ENCODE measurements around the gene ACER1.
"Not testable (repeated sequence)": the region's sequence is repeated elsewhere in the genome, so short reads cannot be mapped to it uniquely, and the experiment has no call there.

Gene ACER1

GRCh38 chr19:6333439-6333838 is at the start of gene ACER1:
TSS of gene ACER1 (minus strand) at chr19:6333612. CDS start at chr19:6333551, 61 bp downstream.
- DNase-seq (ENCODE audit: low read depth, low spot score) = no peak

- DNase-seq (ENCODE audit: low read depth, low spot score) = no peak
Observed at GRCh38 chr19:6383188-6383587, 49.8 kb upstream of the ACER1 start.

GRCh38 chr19:6381030-6381750 is 47.8 kb upstream of the ACER1 start:
- no peak for DNase-seq (ENCODE audit: low read depth, low spot score)

GRCh38 chr19:6379744-6380143 is 46.3 kb upstream of the ACER1 start:
- DNase-seq (ENCODE audit: low read depth, low spot score) = no peak

GRCh38 chr19:6378486-6378885 is 45.1 kb upstream of the ACER1 start:
- no peak for DNase-seq (ENCODE audit: low read depth, low spot score)

GRCh38 chr19:6378041-6378440 is 44.6 kb upstream of the ACER1 start:
- no peak for DNase-seq (ENCODE audit: low read depth, low spot score)

- DNase-seq (ENCODE audit: low read depth, low spot score) = no peak
Observed at GRCh38 chr19:6376512-6377190, 43.2 kb upstream of the ACER1 start.

- DNase-seq (ENCODE audit: low read depth, low spot score) = no peak
Observed at GRCh38 chr19:6375411-6376010, 42.1 kb upstream of the ACER1 start, which contains the start of gene PSPN. TSS of gene PSPN (minus strand) at chr19:6375933. CDS start at chr19:6375849, 84 bp downstream.

GRCh38 chr19:6374711-6375410 is 41.4 kb upstream of the ACER1 start:
- no peak for DNase-seq (ENCODE audit: low read depth, low spot score)

- DNase-seq (ENCODE audit: low read depth, low spot score) = no peak
Observed at GRCh38 chr19:6374161-6374709, 40.8 kb upstream of the ACER1 start.

- DNase-seq (ENCODE audit: low read depth, low spot score) = no peak
Observed at GRCh38 chr19:6373813-6374108, 40.3 kb upstream of the ACER1 start.

- DNase-seq (ENCODE audit: low read depth, low spot score) = no peak
Observed at GRCh38 chr19:6373096-6373812, 39.8 kb upstream of the ACER1 start.

- DNase-seq (ENCODE audit: low read depth, low spot score) = peak; percentile 99
Observed at GRCh38 chr19:6372594-6373095, 39.2 kb upstream of the ACER1 start, which contains the start of gene ALKBH7. TSS of gene ALKBH7 (plus strand) at chr19:6372794. CDS start at chr19:6372821, 27 bp downstream.

- no peak for DNase-seq (ENCODE audit: low read depth, low spot score)
Observed at GRCh38 chr19:6364353-6364752, 30.9 kb upstream of the ACER1 start.

- no peak for DNase-seq (ENCODE audit: low read depth, low spot score)
Observed at GRCh38 chr19:6362351-6362801, 29.0 kb upstream of the ACER1 start.

GRCh38 chr19:6362027-6362350 is 28.6 kb upstream of the ACER1 start:
- no peak for DNase-seq (ENCODE audit: low read depth, low spot score)

- not testable (repeated sequence) for DNase-seq (ENCODE audit: low read depth, low spot score)
Observed at GRCh38 chr19:6360857-6361216, 27.4 kb upstream of the ACER1 start.

GRCh38 chr19:6360445-6360844 is 27.0 kb upstream of the ACER1 start:
- not testable (repeated sequence) for DNase-seq (ENCODE audit: low read depth, low spot score)

- DNase-seq (ENCODE audit: low read depth, low spot score) = no peak
Observed at GRCh38 chr19:6359568-6360341, 26.3 kb upstream of the ACER1 start.

GRCh38 chr19:6358003-6358402 is 24.6 kb upstream of the ACER1 start:
- no peak for DNase-seq (ENCODE audit: low read depth, low spot score)

All from iPS DF 19.7 (cell line).